PC-3 (cell line): ENCODE data around the gene TEAD1. TPM values are rescaled to one million over a fixed set of nuclear protein-coding genes. Genes with fewer than 3 reads are reported as not detected.

Experiments used
- ATAC-seq: fragments of 200-7000 bp; cut with Tn5 transposase; 2 replicates; pipeline ENCODE4 v1.9.1; 2020; ENCODE audit warnings: mild to moderate bottlenecking, moderate library complexity
- BruUV-seq: library from RNA; stranded (reverse); fragments of 400-500 nt; replicated peaks from 2 replicates; lab custom pipeline; 2021; lab: Mats Ljungman, UMichigan
- CTCF ChIA-PET: fragments of 300-600 bp; sonication (Branson Sonifier 250); formaldehyde crosslinking; loops from one replicate; lab custom pipeline; 2022; ENCODE audit warnings: antibody characterized with exemption; lab: Charles Lee
- POLR2A ChIA-PET: fragments of 300-600 bp; sonication (Branson Sonifier 250); formaldehyde crosslinking; loops from one replicate; lab custom pipeline; 2022; ENCODE audit warnings: antibody characterized with exemption; ENCODE audit not compliant: unreplicated experiment; lab: Charles Lee
- DNase-seq: peaks from one replicate; pipeline ENCODE4 v3.0.0-alpha.2; 2015
- H2AFZ ChIP-seq: fragments of 300-600 bp; sonication (generic); 2 replicates; pipeline ENCODE4 v1.6.0; 2016; ENCODE audit warnings: antibody characterized with exemption, low read length
- H3F3A ChIP-seq: fragments of 300-600 bp; sonication (generic); one replicate; pipeline ENCODE4 v1.6.0; 2017; ENCODE audit warnings: antibody characterized with exemption, low read length, control low read depth, mild to moderate bottlenecking; ENCODE audit not compliant: unreplicated experiment
- H3K27ac ChIP-seq: fragments of 300-600 bp; sonication (generic); 2 replicates; pipeline ENCODE4 v1.5.1; 2016; ENCODE audit warnings: mild to moderate bottlenecking, low read length
- H3K27me3 ChIP-seq: fragments of 300-600 bp; sonication (generic); 2 replicates; pipeline ENCODE4 v1.6.1; 2016; ENCODE audit warnings: low read length, mixed read lengths
- H3K36me3 ChIP-seq: fragments of 300-600 bp; sonication (generic); 2 replicates; pipeline ENCODE4 v1.6.1; 2016; ENCODE audit warnings: low read depth, mixed run types, low read length, mixed read lengths
- H3K4me1 ChIP-seq: fragments of 300-600 bp; sonication (generic); 2 replicates; pipeline ENCODE4 v1.5.1; 2016; ENCODE audit warnings: low read length; ENCODE audit not compliant: insufficient read depth
- H3K4me2 ChIP-seq: fragments of 300-600 bp; sonication (generic); 2 replicates; pipeline ENCODE4 v1.6.0; 2016; ENCODE audit warnings: low read length
- H3K4me3 ChIP-seq: fragments of 300-600 bp; sonication (generic); 2 replicates; pipeline ENCODE4 v1.5.1; 2016; ENCODE audit warnings: mild to moderate bottlenecking, low read length, mixed read lengths
- H3K79me2 ChIP-seq: fragments of 300-600 bp; sonication (generic); 2 replicates; pipeline ENCODE4 v1.6.1; 2017; ENCODE audit warnings: low read length, mixed read lengths
- H3K9ac ChIP-seq: fragments of 300-600 bp; sonication (generic); 2 replicates; pipeline ENCODE4 v1.6.0; 2016; ENCODE audit warnings: mild to moderate bottlenecking, low read length
- H3K9me2 ChIP-seq: fragments of 300-600 bp; sonication (generic); replicated peaks from 2 replicates; pipeline ENCODE4 v1.6.1; 2016; ENCODE audit warnings: mixed run types, low read length, mixed read lengths
- H3K9me3 ChIP-seq: fragments of 300-600 bp; sonication (generic); 2 replicates; pipeline ENCODE4 v1.6.1; 2016; ENCODE audit warnings: low read length, mixed read lengths
- H4K20me1 ChIP-seq: fragments of 300-600 bp; sonication (generic); 2 replicates; pipeline ENCODE4 v1.6.1; 2016; ENCODE audit warnings: low read length, mixed read lengths
- CTCF ChIP-seq: fragments of 300-600 bp; sonication (generic); conservative IDR thresholded peaks from 2 replicates; pipeline ENCODE4 v1.5.1; 2017; ENCODE audit warnings: antibody characterized with exemption, low read depth, mild to moderate bottlenecking, low read length
- EZH2 ChIP-seq: fragments of 300-600 bp; sonication (generic); IDR thresholded peaks from one replicate; pipeline ENCODE4 v1.6.1; 2017; ENCODE audit warnings: antibody characterized with exemption, mild to moderate bottlenecking, low read length; ENCODE audit not compliant: unreplicated experiment
- EZH2phosphoT487 ChIP-seq: fragments of 300-600 bp; sonication (generic); IDR thresholded peaks from 2 replicates; pipeline ENCODE4 v1.6.1; 2018; ENCODE audit warnings: mild to moderate bottlenecking, antibody characterized with exemption, low read length, borderline replicate concordance
- intact Hi-C: fragments of 100-400 bp; cut with micrococcal nuclease; formaldehyde crosslinking; loops from 2 replicates; pipeline ENCODE4 v1.9.0; 2023
- total RNA-seq: library from RNA; depleted of rRNA; stranded (reverse); fragments of >200 nt; gene quantifications from 2 replicates; pipeline ENCODE4 v1.2.3, GENCODE V29; 2014

Gene TEAD1
- total RNA-seq, 1 experiment from 2014 or later: 70.2 TPM

- CTCF ChIA-PET: no interaction called here
- BruUV-seq: no TSS peak
- Histone ChIP-seq H3K4me3 (no peak overlapping the region), H3K36me3 (0 out of 2 replicates have a peak, but pooled peaks cover 2% of the 10 kb centered on the region), H3K27ac (peak overlapping the region; percentile 71), H3K9me3 (no peaks in the 10 kb centered on the region), H3K9ac (no peak overlapping the region), H3K27me3 (no peaks in the 10 kb centered on the region), H3K4me2 (peak overlapping the region; percentile 30; the same call in 1 of the 2 replicates), H3F3A (no peaks in the 10 kb centered on the region), H3K9me2 (no peaks in the 10 kb centered on the region), H2AFZ (no peak overlapping the region), H3K4me1 (peaks cover 52% of the 10 kb centered on the region), H4K20me1 (no peaks in the 10 kb centered on the region), H3K79me2 (peaks cover 98% of the 10 kb centered on the region)
- DNase-seq: peak; percentile 79
- POLR2A ChIA-PET: no interaction called here
- intact Hi-C loops: no loop called here
- TF ChIP-seq EZH2phosphoT487: no peak
- TF ChIP-seq EZH2: no peak
- no peak for TF ChIP-seq CTCF
- peak; percentile 89 for ATAC-seq
Observed at GRCh38 chr11:12731841-12732336, 57.7 kb downstream of the TEAD1 start.

- Histone ChIP-seq H3K9me3 (no peaks in the 10 kb centered on the region), H4K20me1 (no peaks in the 10 kb centered on the region), H3K4me3 (no peak overlapping the region), H3K9me2 (no peaks in the 10 kb centered on the region), H3K27me3 (no peaks in the 10 kb centered on the region), H3K9ac (no peak overlapping the region), H3K4me2 (no peak overlapping the region), H3F3A (no peaks in the 10 kb centered on the region), H2AFZ (no peak overlapping the region), H3K36me3 (no peaks in the 10 kb centered on the region), H3K4me1 (peaks cover 40% of the 10 kb centered on the region), H3K79me2 (peaks cover 98% of the 10 kb centered on the region), H3K27ac (no peak overlapping the region)
- intact Hi-C loops: no loop called here
- DNase-seq (no peak), ATAC-seq (no peak)
- no peak for TF ChIP-seq CTCF
- no peak for TF ChIP-seq EZH2phosphoT487
- no peak for TF ChIP-seq EZH2
- BruUV-seq: no TSS peak
- ChIA-PET POLR2A (no interaction called here), CTCF (no interaction called here)
Observed at GRCh38 chr11:12733091-12733490, 58.9 kb downstream of the TEAD1 start.

- Histone ChIP-seq H3K27me3 (no peaks in the 10 kb centered on the region), H3K4me2 (no peak overlapping the region), H3K9me2 (no peaks in the 10 kb centered on the region), H3F3A (no peaks in the 10 kb centered on the region), H3K4me1 (peaks cover 24% of the 10 kb centered on the region), H3K9me3 (no peaks in the 10 kb centered on the region), H3K36me3 (no peaks in the 10 kb centered on the region; the same call in 1 of the 2 replicates), H2AFZ (no peak overlapping the region), H4K20me1 (no peaks in the 10 kb centered on the region), H3K9ac (no peak overlapping the region), H3K79me2 (peaks cover 98% of the 10 kb centered on the region), H3K27ac (no peak overlapping the region), H3K4me3 (no peak overlapping the region)
- intact Hi-C loops: no loop called here
- POLR2A ChIA-PET: no interaction called here
- TF ChIP-seq CTCF (no peak), EZH2phosphoT487 (no peak), EZH2 (no peak)
- ATAC-seq (no peak), DNase-seq (no peak)
- BruUV-seq: no TSS peak
- CTCF ChIA-PET: no interaction called here
Observed at GRCh38 chr11:12734625-12735024, 60.4 kb downstream of the TEAD1 start.
